Endothelial cell of umbilical vein (primary cell): Measurements from ENCODE around the gene KARS1. TPM values are rescaled to one million over a fixed set of nuclear protein-coding genes. Genes with fewer than 3 reads are reported as not detected.
"Not testable (repeated sequence)": the region's sequence is repeated elsewhere in the genome, so short reads cannot be mapped to it uniquely, and the experiment has no call there.

ENCODE experiments used
- BruUV-seq: library from RNA; stranded (reverse); fragments of 400-500 nt; replicated peaks from 2 replicates; lab custom pipeline; 2021; lab: Mats Ljungman, UMichigan
- CTCF ChIA-PET: fragments of 300-600, 350-600 bp; sonication (Branson Sonifier 250); formaldehyde crosslinking; loops from one replicate; lab custom pipeline; 2021; ENCODE audit warnings: antibody characterized with exemption, inconsistent platforms; lab: Charles Lee
- POLR2A ChIA-PET: fragments of 300-600, 350-600 bp; sonication (Branson Sonifier 250); formaldehyde crosslinking; loops from one replicate; lab custom pipeline; 2021; ENCODE audit warnings: antibody characterized with exemption, inconsistent platforms; lab: Charles Lee
- DNase-seq: peaks from one replicate; pipeline ENCODE4 v3.0.0-alpha.2; 2011; ENCODE audit warnings: low read depth, low spot score
- FAIRE-seq: peaks from 2 replicates; lab custom pipeline; 2011; peaks lifted over from hg19 to GRCh38; lab: Jason Lieb, UNC
- H2AFZ ChIP-seq: 2 replicates; pipeline ENCODE4 v1.6.0; 2012; ENCODE audit warnings: low read depth, low read length, control low read depth, inconsistent platforms
- H3K27ac ChIP-seq: 2 replicates; pipeline ENCODE4 v1.5.1; 2011; ENCODE audit warnings: low read depth, mild to moderate bottlenecking, control low read depth, low read length, moderate library complexity; ENCODE audit not compliant: insufficient read depth
- H3K27me3 ChIP-seq, 2 experiments: 2 replicates each; pipeline versions ENCODE4 v1.6.0 to v1.6.1; 2011; ENCODE audit warnings: low read length in 2 of 2, mixed read lengths in 1 of 2; ENCODE audit not compliant: control insufficient read depth in 2 of 2, insufficient read depth in 2 of 2
- H3K36me3 ChIP-seq, 2 experiments: 2 replicates in 1 of 2; 3 replicates in 1 of 2; pipeline ENCODE4 v1.5.1; 2011; ENCODE audit warnings: low read length in 2 of 2, mild to moderate bottlenecking in 1 of 2, moderate library complexity in 1 of 2; ENCODE audit not compliant: control insufficient read depth in 2 of 2, insufficient read depth in 2 of 2; ENCODE audit errors: extremely low read depth in 1 of 2
- H3K4me1 ChIP-seq: 3 replicates; pipeline ENCODE4 v1.5.1; 2011; ENCODE audit warnings: mild to moderate bottlenecking, low read length; ENCODE audit not compliant: control insufficient read depth, insufficient read depth; ENCODE audit errors: extremely low read depth
- H3K4me2 ChIP-seq: 2 replicates; pipeline ENCODE4 v1.6.1; 2011; ENCODE audit warnings: low read length, control low read depth, mixed read lengths; ENCODE audit not compliant: insufficient read depth
- H3K4me3 ChIP-seq, 3 experiments: fragments of 200-600 bp in 1 of 3; sonication (generic), shearing (Covaris generic) in 1 of 3; replicated peaks in 1 of 3; 2 replicates each; pipeline ENCODE4 v1.5.1; 2011 to 2016; ENCODE audit warnings: control low read depth in 3 of 3, low read length in 3 of 3, mild to moderate bottlenecking in 2 of 3, inconsistent platforms in 1 of 3, low read depth in 1 of 3, moderate library complexity in 1 of 3; ENCODE audit not compliant: insufficient read depth in 1 of 3
- H3K79me2 ChIP-seq: 2 replicates; pipeline ENCODE4 v1.6.0; 2012; ENCODE audit warnings: low read length, inconsistent platforms; ENCODE audit not compliant: control insufficient read depth, insufficient read depth
- H3K9ac ChIP-seq: replicated peaks from 2 replicates; pipeline ENCODE3; 2011; ENCODE audit warnings: low read length, control low read depth; ENCODE audit not compliant: insufficient read depth; ENCODE audit errors: extremely low read depth
- H3K9me1 ChIP-seq: replicated peaks from 3 replicates; pipeline ENCODE4 v1.6.0; 2011; ENCODE audit warnings: mild to moderate bottlenecking, low read length; ENCODE audit not compliant: control insufficient read depth, insufficient read depth; ENCODE audit errors: extremely low read depth
- H3K9me3 ChIP-seq: replicated peaks from 2 replicates; pipeline ENCODE4 v1.5.1; 2012; ENCODE audit warnings: low read length, inconsistent platforms; ENCODE audit not compliant: control insufficient read depth, insufficient read depth
- H4K20me1 ChIP-seq: replicated peaks from 2 replicates; pipeline ENCODE3; 2011; ENCODE audit warnings: mild to moderate bottlenecking, low read length; ENCODE audit not compliant: control insufficient read depth, insufficient read depth; ENCODE audit errors: extremely low read depth
- EZH2 ChIP-seq: IDR thresholded peaks from 2 replicates; pipeline ENCODE4 v1.6.1; 2012; ENCODE audit warnings: borderline replicate concordance, low read depth, mild to moderate bottlenecking, moderate library complexity, low read length, inconsistent platforms; ENCODE audit not compliant: severe bottlenecking
- FOS ChIP-seq: IDR thresholded peaks from 2 replicates; pipeline ENCODE4 v1.6.1; 2011; ENCODE audit warnings: mild to moderate bottlenecking, low read length, moderate library complexity, borderline replicate concordance; ENCODE audit not compliant: insufficient read depth
- GATA2 ChIP-seq: IDR thresholded peaks from 2 replicates; pipeline ENCODE4 v1.7.0; 2011; ENCODE audit warnings: low read depth, mild to moderate bottlenecking, moderate library complexity, mixed read lengths, low read length; ENCODE audit not compliant: insufficient read length, insufficient read depth
- JUN ChIP-seq: IDR thresholded peaks from 2 replicates; pipeline ENCODE4 v1.6.1; 2011; ENCODE audit warnings: borderline replicate concordance, low read depth; ENCODE audit not compliant: insufficient read length, insufficient read depth
- MYC ChIP-seq: IDR thresholded peaks from one replicate; pipeline ENCODE4 v1.6.1; 2011; ENCODE audit warnings: mild to moderate bottlenecking, low read depth, low read length
- POLR2A ChIP-seq: IDR thresholded peaks from 2 replicates; pipeline ENCODE4 v1.6.1; 2012; ENCODE audit warnings: low read depth, mild to moderate bottlenecking, control low read depth, low read length
- POLR2AphosphoS5 ChIP-seq: IDR thresholded peaks from 2 replicates; pipeline ENCODE4 v1.6.1; 2012; ENCODE audit warnings: low read depth, mild to moderate bottlenecking, control low read depth, low read length, moderate library complexity; ENCODE audit not compliant: insufficient read depth
- dilution Hi-C: fragments of 300-500 bp; cut with MboI; formaldehyde crosslinking; loops from one replicate; pipeline ENCODE4 v1.15.0; 2019; ENCODE audit warnings: low sequenced_read_pairs; ENCODE audit not compliant: extremely low pct_ligation_motif_present
- intact Hi-C: fragments of 100-400 bp; cut with micrococcal nuclease; formaldehyde crosslinking; loops from one replicate; pipeline ENCODE4 v1.10.0; 2022
- polyA plus RNA-seq, 4 experiments: library from polyadenylated mRNA; depleted of rRNA in 3 of 4; stranded (reverse) in 3 of 4; unstranded in 1 of 4; fragments of >200 nt; gene quantifications; 2 replicates each; pipeline versions ENCODE4 v1.2.1 to v1.2.3, GENCODE V29; 2011 to 2012; ENCODE audit warnings: missing spikeins in 1 of 4
- total RNA-seq: library from RNA; stranded (reverse); gene quantifications from 2 replicates; pipeline ENCODE4 v1.2.3, GENCODE V29; 2021
- TF ChIP-seq, protein P1 (sequence below), 2 donors: IDR thresholded peaks; 1 replicate in 1 of 2; 2 replicates in 1 of 2; pipeline ENCODE4 v1.5.1; 2011; ENCODE audit warnings: low read length in 2 of 2, mild to moderate bottlenecking in 2 of 2, moderate library complexity in 2 of 2, control low read depth in 1 of 2, inconsistent platforms in 1 of 2, low read depth in 1 of 2; ENCODE audit not compliant: insufficient read depth in 1 of 2; ENCODE audit errors: extremely low read depth in 1 of 2
- TF ChIP-seq, protein P2 (sequence below): IDR thresholded peaks from 2 replicates; pipeline ENCODE4 v1.6.1; 2011; ENCODE audit not compliant: insufficient read depth, insufficient read length

The KARS1 gene
- total and polyA plus RNA-seq, 2 donors (not counting 3 experiments of a cell fraction or from before 2014, with no cell fraction given) = 83.3 to 146 TPM

DNA sequence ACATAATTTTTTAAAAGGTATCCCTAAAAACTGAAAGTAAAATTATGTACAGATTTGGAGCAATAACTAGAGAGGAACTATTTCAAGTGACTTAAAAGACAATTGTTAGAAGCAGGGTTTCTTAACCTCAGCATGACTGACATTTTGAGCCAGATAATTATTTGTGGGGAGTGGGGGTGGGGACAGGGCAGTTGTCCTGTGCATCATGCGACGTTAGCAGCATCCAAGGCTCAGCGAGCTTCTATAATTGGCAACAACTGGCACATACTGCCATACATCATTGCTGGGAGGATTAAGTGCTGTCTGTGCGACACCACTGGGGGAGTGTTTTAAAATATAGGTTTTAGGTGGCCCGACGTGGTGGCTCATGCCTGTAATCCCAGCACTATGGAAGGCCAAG is 54.2 kb downstream of the KARS1 start:
- intact Hi-C loops (no loop called here), dilution Hi-C loops (no loop called here)
- Histone ChIP-seq H3K4me1 (peaks cover 16% of the 10 kb centered on the region), H3K79me2 (no peaks in the 10 kb centered on the region), H3K9me3 (no peaks in the 10 kb centered on the region), H3K4me2 (no peak overlapping the region), H3K27me3 (no peaks in the 10 kb centered on the region), H3K36me3 (peaks cover 2 to 3% of the 10 kb centered on the region in 2 experiments), H4K20me1 (no peaks in the 10 kb centered on the region), H3K4me3 (no peak overlapping the region), H2AFZ (no peak overlapping the region), H3K9ac (no peak overlapping the region), H3K9me1 (no peaks in the 10 kb centered on the region), H3K27ac (no peak overlapping the region)
- TF ChIP-seq, protein P1, sequence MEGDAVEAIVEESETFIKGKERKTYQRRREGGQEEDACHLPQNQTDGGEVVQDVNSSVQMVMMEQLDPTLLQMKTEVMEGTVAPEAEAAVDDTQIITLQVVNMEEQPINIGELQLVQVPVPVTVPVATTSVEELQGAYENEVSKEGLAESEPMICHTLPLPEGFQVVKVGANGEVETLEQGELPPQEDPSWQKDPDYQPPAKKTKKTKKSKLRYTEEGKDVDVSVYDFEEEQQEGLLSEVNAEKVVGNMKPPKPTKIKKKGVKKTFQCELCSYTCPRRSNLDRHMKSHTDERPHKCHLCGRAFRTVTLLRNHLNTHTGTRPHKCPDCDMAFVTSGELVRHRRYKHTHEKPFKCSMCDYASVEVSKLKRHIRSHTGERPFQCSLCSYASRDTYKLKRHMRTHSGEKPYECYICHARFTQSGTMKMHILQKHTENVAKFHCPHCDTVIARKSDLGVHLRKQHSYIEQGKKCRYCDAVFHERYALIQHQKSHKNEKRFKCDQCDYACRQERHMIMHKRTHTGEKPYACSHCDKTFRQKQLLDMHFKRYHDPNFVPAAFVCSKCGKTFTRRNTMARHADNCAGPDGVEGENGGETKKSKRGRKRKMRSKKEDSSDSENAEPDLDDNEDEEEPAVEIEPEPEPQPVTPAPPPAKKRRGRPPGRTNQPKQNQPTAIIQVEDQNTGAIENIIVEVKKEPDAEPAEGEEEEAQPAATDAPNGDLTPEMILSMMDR (IDR thresholded peaks at IDR 0.05; ENCODE audit: extremely low read depth in 1 of 2, insufficient read depth in 1 of 2, low read depth in 1 of 2, low read length in 2 of 2) = no peak
- TF ChIP-seq, protein P2, sequence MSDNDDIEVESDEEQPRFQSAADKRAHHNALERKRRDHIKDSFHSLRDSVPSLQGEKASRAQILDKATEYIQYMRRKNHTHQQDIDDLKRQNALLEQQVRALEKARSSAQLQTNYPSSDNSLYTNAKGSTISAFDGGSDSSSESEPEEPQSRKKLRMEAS = no peak
- no peak for TF ChIP-seq EZH2
- TF ChIP-seq FOS = no peak
- TF ChIP-seq POLR2A = no peak
- no peak for TF ChIP-seq POLR2AphosphoS5
- TF ChIP-seq JUN = no peak
- TF ChIP-seq MYC = no peak
- no peak for TF ChIP-seq GATA2
- DNase-seq = no peak
- FAIRE-seq = no peak
- ChIA-PET CTCF (no interaction called here), POLR2A (no interaction called here)
- no TSS peak for BruUV-seq

DNA sequence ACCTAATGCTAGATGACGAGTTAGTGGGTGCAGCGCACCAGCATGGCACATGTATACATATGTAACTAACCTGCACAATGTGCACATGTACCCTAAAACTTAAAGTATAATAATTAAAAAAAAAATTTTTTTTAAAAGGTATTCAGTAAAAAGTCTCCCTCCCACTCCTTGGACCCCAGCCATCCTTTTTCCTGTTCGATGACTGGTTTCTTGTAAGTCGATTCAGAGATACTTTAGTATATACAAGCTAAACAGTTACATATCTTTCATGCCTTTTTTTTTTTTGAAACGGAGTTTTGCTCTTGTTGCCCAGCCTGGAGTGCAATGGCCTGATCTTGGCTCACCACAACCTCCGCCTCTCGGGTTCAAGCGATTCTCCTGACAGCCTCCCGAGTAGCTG is 55.5 kb downstream of the KARS1 start:
- H3K9me1 ChIP-seq, intact Hi-C loops, POLR2A ChIA-PET, H3K4me2 ChIP-seq, H3K79me2 ChIP-seq, H3K9me3 ChIP-seq, H3K9ac ChIP-seq, H3K4me3 ChIP-seq, H2AFZ ChIP-seq, H3K27ac ChIP-seq, DNase-seq, dilution Hi-C loops, H3K27me3 ChIP-seq, H4K20me1 ChIP-seq, H3K36me3 ChIP-seq, BruUV-seq: not testable (repeated sequence)
- peaks cover 16% of the 10 kb centered on the region for H3K4me1 ChIP-seq
- CTCF ChIA-PET = interaction anchor here (1.2 kb wide), 1 partner anchor 8 kb away, joined by 4 read pairs; no protein-coding TSS in a partner anchor
- peak; percentile 24 for FAIRE-seq
